GM12865 (cell line): ENCODE measurements around the gene MDH2.

Experiments used
- DNase-seq: peaks from one replicate; pipeline ENCODE4 v3.0.0; 2010; ENCODE audit warnings: low read depth
- H3K4me3 ChIP-seq: 2 replicates; pipeline ENCODE4 v1.5.1; 2011; ENCODE audit warnings: mild to moderate bottlenecking, low read depth, low read length, control low read depth
- TF ChIP-seq, protein P1 (sequence below): IDR thresholded peaks from 2 replicates; pipeline ENCODE4 v1.5.1; 2011; ENCODE audit warnings: low read length, control low read depth, low read depth, inconsistent platforms; ENCODE audit not compliant: insufficient read depth; ENCODE audit errors: missing control alignments

MDH2 gene

DNA sequence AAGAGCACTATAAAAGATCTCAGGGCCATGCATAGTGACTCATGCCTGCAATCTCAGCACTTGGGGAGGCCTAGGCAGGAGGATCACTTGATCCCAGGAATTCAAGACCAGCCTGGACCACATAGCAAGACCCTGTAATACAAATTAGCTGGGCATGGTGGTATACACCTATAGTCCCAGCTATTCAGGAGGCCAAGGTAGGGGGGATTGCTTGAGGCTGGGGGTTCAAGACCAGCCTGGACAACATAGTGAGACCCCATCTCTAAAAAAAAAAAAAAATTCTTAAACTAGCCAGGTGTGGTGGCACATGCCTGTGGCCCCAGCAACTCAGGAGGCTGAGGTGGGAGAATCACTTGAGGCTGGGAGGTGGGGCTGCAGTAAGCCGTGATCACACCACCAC, 15.9 kb upstream of the MDH2 start:
- TF ChIP-seq, protein P1, sequence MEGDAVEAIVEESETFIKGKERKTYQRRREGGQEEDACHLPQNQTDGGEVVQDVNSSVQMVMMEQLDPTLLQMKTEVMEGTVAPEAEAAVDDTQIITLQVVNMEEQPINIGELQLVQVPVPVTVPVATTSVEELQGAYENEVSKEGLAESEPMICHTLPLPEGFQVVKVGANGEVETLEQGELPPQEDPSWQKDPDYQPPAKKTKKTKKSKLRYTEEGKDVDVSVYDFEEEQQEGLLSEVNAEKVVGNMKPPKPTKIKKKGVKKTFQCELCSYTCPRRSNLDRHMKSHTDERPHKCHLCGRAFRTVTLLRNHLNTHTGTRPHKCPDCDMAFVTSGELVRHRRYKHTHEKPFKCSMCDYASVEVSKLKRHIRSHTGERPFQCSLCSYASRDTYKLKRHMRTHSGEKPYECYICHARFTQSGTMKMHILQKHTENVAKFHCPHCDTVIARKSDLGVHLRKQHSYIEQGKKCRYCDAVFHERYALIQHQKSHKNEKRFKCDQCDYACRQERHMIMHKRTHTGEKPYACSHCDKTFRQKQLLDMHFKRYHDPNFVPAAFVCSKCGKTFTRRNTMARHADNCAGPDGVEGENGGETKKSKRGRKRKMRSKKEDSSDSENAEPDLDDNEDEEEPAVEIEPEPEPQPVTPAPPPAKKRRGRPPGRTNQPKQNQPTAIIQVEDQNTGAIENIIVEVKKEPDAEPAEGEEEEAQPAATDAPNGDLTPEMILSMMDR: no peak
- no peak overlapping the region for H3K4me3 ChIP-seq
- DNase-seq: no peak

DNA sequence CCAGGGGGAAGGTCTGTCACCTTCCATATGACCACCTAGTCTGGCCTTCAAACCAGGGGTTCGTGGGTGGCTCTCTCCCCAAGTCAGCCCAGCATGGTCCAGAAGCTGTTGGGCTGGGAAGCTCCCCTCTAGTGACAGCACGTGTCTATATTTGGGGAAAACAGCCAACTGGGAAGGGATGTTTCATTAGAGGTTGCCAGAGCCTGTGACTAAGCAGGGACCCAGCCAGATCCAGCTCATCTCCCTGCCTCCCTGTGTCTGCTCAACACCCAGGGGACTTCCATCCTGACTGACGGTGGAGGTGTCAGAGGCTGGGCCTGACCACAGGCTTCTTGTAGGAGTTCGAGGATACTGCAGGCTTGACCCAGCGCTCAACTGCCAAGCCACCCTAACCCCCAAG, 10.6 kb upstream of the MDH2 start:
- DNase-seq: no peak
- no peak overlapping the region for H3K4me3 ChIP-seq
- TF ChIP-seq, protein P1: no peak

DNA sequence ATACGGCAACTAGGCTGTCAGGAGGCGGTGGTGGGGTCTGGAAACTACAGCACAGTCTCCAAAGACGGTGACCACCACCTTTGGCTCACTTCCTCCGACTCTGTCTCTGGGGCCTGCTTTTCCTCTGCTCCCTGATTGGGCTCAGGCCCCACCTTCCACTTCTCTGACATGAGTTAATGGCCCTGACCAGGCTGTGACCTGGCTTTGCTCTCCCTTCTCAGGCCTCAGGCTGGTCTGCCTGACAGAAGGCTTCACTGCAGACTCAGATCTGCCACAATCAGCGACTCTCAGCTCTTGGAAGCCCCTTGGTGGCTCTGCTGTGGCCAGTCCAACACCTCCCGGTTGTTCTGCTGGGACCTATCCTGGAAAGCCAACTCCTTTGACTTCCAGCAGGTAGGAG, 7.8 kb upstream of the MDH2 start:
- H3K4me3 ChIP-seq: no peak overlapping the region
- TF ChIP-seq, protein P1: no peak
- DNase-seq: no peak

DNA sequence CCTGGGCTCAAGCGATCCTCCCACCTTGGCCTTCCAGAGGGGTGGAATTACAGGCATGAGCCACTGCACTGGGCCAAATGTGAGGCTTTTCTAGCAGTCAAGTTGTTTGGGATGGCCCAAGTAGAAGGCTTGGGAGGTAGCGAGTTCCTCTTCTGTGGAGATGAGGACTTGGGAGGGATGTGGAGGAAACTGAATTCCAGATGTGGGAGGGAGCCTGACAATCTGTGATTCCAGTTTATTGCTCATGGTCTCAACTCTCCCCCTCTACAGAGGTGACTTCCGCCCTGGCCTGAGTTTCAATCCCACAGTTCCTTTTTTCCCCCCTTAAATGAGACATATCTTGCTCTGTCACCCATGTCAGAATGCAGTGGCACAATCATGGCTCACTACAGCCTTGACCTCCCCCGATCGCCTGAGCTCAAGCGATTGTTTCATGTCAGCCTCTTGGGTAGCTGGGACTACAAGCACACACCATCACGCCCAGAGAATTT, 3.5 kb upstream of the MDH2 start:
- TF ChIP-seq, protein P1: no peak
- no peak overlapping the region for H3K4me3 ChIP-seq
- no peak for DNase-seq

DNA sequence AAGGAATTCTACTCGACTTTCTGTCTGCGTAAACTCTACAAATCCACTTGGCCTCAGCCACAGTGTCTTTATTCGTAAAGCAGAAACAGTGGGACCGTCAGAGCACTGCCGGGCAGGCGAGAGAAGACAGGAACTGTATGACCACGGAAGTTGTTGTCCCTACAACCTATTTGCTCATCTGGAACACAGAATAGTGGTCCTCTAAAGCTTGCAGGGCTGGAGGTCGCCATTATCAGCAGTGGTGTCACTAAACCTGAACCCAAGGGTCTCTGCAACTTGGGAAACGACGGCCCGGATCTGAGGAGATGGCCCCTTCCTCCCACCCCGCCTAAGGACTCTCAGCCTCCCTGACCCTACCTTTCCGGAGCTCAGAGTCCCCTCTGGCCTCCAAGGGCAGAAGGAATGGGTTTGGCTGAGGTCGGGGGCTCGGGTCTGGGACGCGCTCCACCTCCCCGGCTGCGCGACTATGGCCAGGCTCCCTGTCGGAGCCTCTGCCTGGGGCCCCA, 548 bp upstream of the MDH2 start:
- peak overlapping the region; percentile 100 for H3K4me3 ChIP-seq
- TF ChIP-seq, protein P1: no peak
- peak; percentile 26 for DNase-seq

DNA sequence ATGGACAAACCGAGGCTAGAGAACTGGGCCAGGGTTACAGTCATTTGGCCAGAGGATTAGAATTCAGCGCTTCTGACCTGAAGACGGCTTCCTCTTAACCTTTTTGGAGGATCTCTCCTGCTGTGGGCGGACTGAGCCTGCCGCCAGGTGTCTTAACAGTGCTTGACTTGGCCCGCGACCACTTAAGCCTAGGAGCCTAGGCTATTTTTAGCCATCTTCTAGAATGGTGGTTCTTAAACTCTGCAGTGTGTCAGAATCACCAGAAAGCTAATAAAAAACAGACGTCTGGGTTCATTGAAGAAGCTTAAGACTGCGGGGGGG, 722 bp downstream of the MDH2 start:
- peak overlapping the region; percentile 100 for H3K4me3 ChIP-seq
- DNase-seq: peak; percentile 62
- TF ChIP-seq, protein P1: no peak

DNA sequence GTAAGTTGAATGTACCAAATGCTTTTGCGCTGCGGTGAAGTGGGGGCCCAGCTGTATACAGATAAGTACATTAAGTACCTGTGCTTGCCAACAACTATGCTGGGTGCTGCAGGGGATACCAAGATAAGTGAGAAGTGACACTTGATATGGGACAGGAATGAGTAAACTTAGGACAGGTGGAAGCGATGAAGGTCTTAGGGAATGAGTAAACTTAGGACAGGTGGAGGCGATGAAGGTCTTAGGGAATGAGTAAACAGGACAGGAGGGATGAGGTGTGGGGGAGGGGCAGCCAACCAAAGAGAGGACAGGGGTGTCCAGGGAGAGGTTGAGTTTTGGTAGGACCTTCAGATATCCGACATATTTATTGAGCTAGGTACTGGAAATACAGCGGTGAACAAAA, 1.4 kb downstream of the MDH2 start:
- TF ChIP-seq, protein P1: no peak
- peak overlapping the region; percentile 100 for H3K4me3 ChIP-seq
- DNase-seq: no peak
